ENCODE data around the gene PPP3CB. TPM values are rescaled to one million over a fixed set of nuclear protein-coding genes. Genes with fewer than 3 reads are reported as not detected.
A peak's percentile ranks its signal among the peaks of the same experiment; 100 is the strongest.

Gene PPP3CB
- total and polyA plus RNA-seq, 2 donors (not counting 1 experiment from before 2014, with no cell fraction given): 15.9 to 51.2 TPM

DNA sequence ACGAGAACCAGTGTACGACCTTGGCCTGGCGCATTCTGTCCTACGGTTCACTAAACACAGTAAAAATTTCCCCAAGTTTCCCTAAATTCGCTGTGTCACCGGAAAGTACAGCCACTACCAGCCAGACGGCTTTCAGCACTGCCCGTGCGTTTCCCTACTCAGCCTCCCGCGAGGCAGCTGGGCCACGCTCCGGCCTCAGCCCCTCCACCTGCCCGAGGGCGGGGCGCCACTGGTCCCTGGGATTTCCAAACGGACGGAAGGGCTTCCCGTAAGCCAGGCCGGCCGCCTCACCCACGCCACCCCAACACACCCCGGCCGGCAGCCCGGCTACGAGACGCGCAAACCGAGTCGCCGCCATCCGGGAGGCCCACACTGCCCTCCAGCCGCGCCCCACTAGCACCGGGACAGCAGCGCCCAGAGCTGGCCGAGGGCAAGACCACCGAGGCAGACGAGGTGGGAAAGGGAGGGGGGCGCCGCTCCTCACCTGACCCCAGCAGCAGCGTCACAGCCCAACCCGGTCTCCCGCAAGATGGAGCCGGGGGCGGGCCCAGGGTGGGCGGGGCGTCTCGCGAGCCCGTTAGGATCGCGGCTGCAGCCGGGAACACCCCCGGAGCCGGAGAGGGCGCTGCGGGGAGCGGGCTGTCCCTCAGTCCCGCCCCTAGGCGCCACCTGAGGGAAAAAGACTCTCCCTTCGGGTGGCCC, 82.1 kb downstream of the PPP3CB start, which contains the start of gene ANXA7:
TSS of gene ANXA7 (minus strand) at position 531 of the 702 bp plus-strand sequence. CDS start 13,202 bp downstream, outside the sequence.
- Mint-ChIP-seq H3K27ac (peak within 1 kb of the TSS; percentile 96), H3K4me1 (peaks cover 50% of the 10 kb centered on the region), H3K27me3 (no peaks in the 10 kb centered on the region), H3K4me3 (peak within 1 kb of the TSS; percentile 96), H3K9me3 (ENCODE audit: insufficient read depth) (no peaks in the 10 kb centered on the region)
- Histone ChIP-seq H3K9me3 (ENCODE audit: control extremely low read depth in 1 of 3, control insufficient read depth in 2 of 3, insufficient read depth in 1 of 3, low read length in 2 of 3) (no peaks in the 10 kb centered on the region), H3K9ac (ENCODE audit: low read length) (peak within 1 kb of the TSS; percentile 98), H3K4me1 (ENCODE audit: control insufficient read depth in 2 of 2, insufficient read depth in 2 of 2, low read length in 2 of 2) (peaks cover 15 to 21% of the 10 kb centered on the region in 2 donors), H3K79me2 (ENCODE audit: control insufficient read depth, insufficient read depth, low read length) (peaks cover 51% of the 10 kb centered on the region), H4K20me1 (ENCODE audit: control insufficient read depth, insufficient read depth, low read length, poor library complexity, severe bottlenecking) (peaks cover 22% of the 10 kb centered on the region), H3K4me2 (replicated peaks; ENCODE audit: low read depth, low read length, poor library complexity, severe bottlenecking) (peak within 1 kb of the TSS; percentile 77), H3K27me3 (replicated peaks in 1 of 4; ENCODE audit: control extremely low read depth in 1 of 4, control insufficient read depth in 3 of 4, insufficient read depth in 4 of 4, low read length in 3 of 4) (no peaks in the 10 kb centered on the region), H3K36me3 (replicated peaks in 1 of 2; ENCODE audit: control extremely low read depth in 1 of 2, control insufficient read depth in 1 of 2, extremely low read depth in 1 of 2, insufficient read depth in 2 of 2, low read length in 1 of 2) (peaks cover 0 to 2% of the 10 kb centered on the region in 2 experiments), H3K4me3 (ENCODE audit: control extremely low read depth in 1 of 5, extremely low read depth in 1 of 5, insufficient read depth in 1 of 5, low read depth in 2 of 5, low read length in 4 of 5) (peak within 1 kb of the TSS; percentile 70 to 94 (median 93)), H3K27ac (ENCODE audit: low read length in 2 of 2) (peak within 1 kb of the TSS; percentile 84 to 97), H2AFZ (ENCODE audit: insufficient read depth, low read depth, low read length, poor library complexity, severe bottlenecking) (peak within 1 kb of the TSS; percentile 85)
- peak; percentile 92 for DNase-seq
- intact Hi-C loops (cut with micrococcal nuclease): loop anchor here (1.0 kb wide), 5 partner anchors 55 to 316 kb away; partner anchors contain the start of genes CFAP70, DNAJC9 and PPP3CB
- ChIA-PET CTCF (no interaction called here), POLR2A (interaction anchor here (0.5 to 1.5 kb wide), 3 partner anchors 82 to 212 kb away, joined by 5 to 9 read pairs (median 5); partner anchors contain the start of genes DNAJC9 and PPP3CB)
- peak; percentile 95 for ATAC-seq (ENCODE audit: low read depth)
- TF ChIP-seq EZH2 (IDR thresholded peaks at IDR 0.05; ENCODE audit: borderline replicate concordance, insufficient read depth, low read depth, low read length, poor library complexity, severe bottlenecking): no peak
- TF ChIP-seq, protein P1, sequence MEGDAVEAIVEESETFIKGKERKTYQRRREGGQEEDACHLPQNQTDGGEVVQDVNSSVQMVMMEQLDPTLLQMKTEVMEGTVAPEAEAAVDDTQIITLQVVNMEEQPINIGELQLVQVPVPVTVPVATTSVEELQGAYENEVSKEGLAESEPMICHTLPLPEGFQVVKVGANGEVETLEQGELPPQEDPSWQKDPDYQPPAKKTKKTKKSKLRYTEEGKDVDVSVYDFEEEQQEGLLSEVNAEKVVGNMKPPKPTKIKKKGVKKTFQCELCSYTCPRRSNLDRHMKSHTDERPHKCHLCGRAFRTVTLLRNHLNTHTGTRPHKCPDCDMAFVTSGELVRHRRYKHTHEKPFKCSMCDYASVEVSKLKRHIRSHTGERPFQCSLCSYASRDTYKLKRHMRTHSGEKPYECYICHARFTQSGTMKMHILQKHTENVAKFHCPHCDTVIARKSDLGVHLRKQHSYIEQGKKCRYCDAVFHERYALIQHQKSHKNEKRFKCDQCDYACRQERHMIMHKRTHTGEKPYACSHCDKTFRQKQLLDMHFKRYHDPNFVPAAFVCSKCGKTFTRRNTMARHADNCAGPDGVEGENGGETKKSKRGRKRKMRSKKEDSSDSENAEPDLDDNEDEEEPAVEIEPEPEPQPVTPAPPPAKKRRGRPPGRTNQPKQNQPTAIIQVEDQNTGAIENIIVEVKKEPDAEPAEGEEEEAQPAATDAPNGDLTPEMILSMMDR (IDR thresholded peaks at IDR 0.05): peak; percentile 37
- WGBS (ENCODE audit: insufficient coverage): under 1% methylated on average over 56 of the region's 62 CpGs

DNA sequence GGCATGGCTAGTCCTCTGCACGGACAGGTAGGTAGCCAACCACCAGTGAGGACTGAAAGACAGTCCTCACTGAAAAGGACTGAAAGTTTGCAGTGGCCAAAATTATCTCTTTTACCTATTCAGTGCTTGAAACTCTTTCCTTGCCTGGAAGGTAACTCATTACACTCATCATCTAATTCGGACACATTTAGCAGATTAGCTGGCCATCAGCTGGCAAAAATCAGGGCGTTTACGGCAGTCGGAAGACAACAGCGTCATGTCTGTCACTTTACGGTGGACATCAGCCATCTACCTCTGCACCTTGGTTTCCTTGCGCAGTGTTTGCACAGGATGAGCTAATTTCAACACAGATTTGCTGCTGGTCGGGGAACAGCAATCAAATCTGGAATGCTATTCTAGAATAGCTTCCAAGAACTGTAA, 82.7 kb downstream of the PPP3CB start:
- peak overlapping the region; percentile 67 to 94 (median 93) for H3K4me3 ChIP-seq (ENCODE audit: control extremely low read depth in 1 of 5, extremely low read depth in 1 of 5, insufficient read depth in 1 of 5, low read depth in 2 of 5, low read length in 4 of 5)
- TF ChIP-seq EZH2 (IDR thresholded peaks at IDR 0.05; ENCODE audit: borderline replicate concordance, insufficient read depth, low read depth, low read length, poor library complexity, severe bottlenecking): no peak
- TF ChIP-seq, protein P1 (IDR thresholded peaks at IDR 0.05): no peak
- peak overlapping the region; percentile 96 for H3K4me3 Mint-ChIP-seq
- peaks cover 50% of the 10 kb centered on the region for H3K4me1 Mint-ChIP-seq
- peaks cover 25% of the 10 kb centered on the region for H4K20me1 ChIP-seq (ENCODE audit: control insufficient read depth, insufficient read depth, low read length, poor library complexity, severe bottlenecking)
- peak overlapping the region; percentile 84 to 97 for H3K27ac ChIP-seq (ENCODE audit: low read length in 2 of 2)
- ChIA-PET POLR2A (interaction anchor here (0.5 to 1.5 kb wide), 3 partner anchors 82 to 213 kb away, joined by 5 to 9 read pairs (median 5); partner anchors contain the start of genes DNAJC9 and PPP3CB), CTCF (no interaction called here)
- intact Hi-C loops (cut with micrococcal nuclease): loop anchor here (1.0 kb wide), 1 partner anchor 316 kb away; no protein-coding TSS in a partner anchor
- peaks cover 0 to 2% of the 10 kb centered on the region in 2 experiments for H3K36me3 ChIP-seq (replicated peaks in 1 of 2; ENCODE audit: control extremely low read depth in 1 of 2, control insufficient read depth in 1 of 2, extremely low read depth in 1 of 2, insufficient read depth in 2 of 2, low read length in 1 of 2)
- under 1% methylated on average over 9 of the region's 9 CpGs for WGBS (ENCODE audit: insufficient coverage)
- H2AFZ ChIP-seq (ENCODE audit: insufficient read depth, low read depth, low read length, poor library complexity, severe bottlenecking): peak overlapping the region; percentile 85
- peak overlapping the region; percentile 98 for H3K9ac ChIP-seq (ENCODE audit: low read length)
- H3K27me3 Mint-ChIP-seq: no peaks in the 10 kb centered on the region
- peaks cover 57% of the 10 kb centered on the region for H3K79me2 ChIP-seq (ENCODE audit: control insufficient read depth, insufficient read depth, low read length)
- H3K27me3 ChIP-seq (replicated peaks in 1 of 4; ENCODE audit: control extremely low read depth in 1 of 4, control insufficient read depth in 3 of 4, insufficient read depth in 4 of 4, low read length in 3 of 4): no peaks in the 10 kb centered on the region
- peak overlapping the region; percentile 96 for H3K27ac Mint-ChIP-seq
- H3K4me1 ChIP-seq (ENCODE audit: control insufficient read depth in 2 of 2, insufficient read depth in 2 of 2, low read length in 2 of 2): peaks cover 15 to 21% of the 10 kb centered on the region in 2 donors
- no peak for ATAC-seq (ENCODE audit: low read depth)
- no peaks in the 10 kb centered on the region for H3K9me3 Mint-ChIP-seq (ENCODE audit: insufficient read depth)
- DNase-seq: no peak
- H3K9me3 ChIP-seq (ENCODE audit: control extremely low read depth in 1 of 3, control insufficient read depth in 2 of 3, insufficient read depth in 1 of 3, low read length in 2 of 3): no peaks in the 10 kb centered on the region
- H3K4me2 ChIP-seq (replicated peaks; ENCODE audit: low read depth, low read length, poor library complexity, severe bottlenecking): peak overlapping the region; percentile 77

All from B cell (primary cell).